SK-N-MC (cell line): Measurements from ENCODE around the gene ACAP2.
A peak's percentile ranks its signal among the peaks of the same experiment; 100 is the strongest.
"Not testable (repeated sequence)": the region's sequence is repeated elsewhere in the genome, so short reads cannot be mapped to it uniquely, and the experiment has no call there.

ENCODE experiments used
- DNase-seq: peaks from one replicate; pipeline ENCODE4 v3.0.0-alpha.2; 2011; ENCODE audit warnings: low read depth, low spot score
- H3K27ac ChIP-seq: fragments of 200-600 bp; sonication (generic); 2 replicates; pipeline ENCODE4 v1.5.1; 2016; ENCODE audit warnings: mixed run types
- H3K36me3 ChIP-seq: fragments of 200-600 bp; sonication (generic); 2 replicates; pipeline ENCODE4 v1.6.1; 2017; ENCODE audit warnings: antibody characterized with exemption, low read length, mixed read lengths; ENCODE audit not compliant: insufficient read depth
- H3K4me3 ChIP-seq: fragments of 200-600 bp; sonication (generic); 2 replicates; pipeline ENCODE4 v1.5.1; 2016
- H3K9ac ChIP-seq: fragments of 200-600 bp; sonication (generic); 2 replicates; pipeline ENCODE4 v1.8.0; 2017; ENCODE audit warnings: mixed run types, mixed read lengths; ENCODE audit not compliant: insufficient read length
- H3K9me3 ChIP-seq: fragments of 200-600 bp; sonication (generic); 2 replicates; pipeline ENCODE4 v1.6.1; 2017; ENCODE audit warnings: low read depth, mild to moderate bottlenecking, antibody characterized with exemption, low read length, moderate library complexity, mixed read lengths
- EZH2 ChIP-seq: fragments of 200-600 bp; sonication (generic); IDR thresholded peaks from one replicate; pipeline ENCODE4 v1.6.1; 2017; ENCODE audit warnings: antibody characterized with exemption
- FOXP2 ChIP-seq: optimal IDR thresholded peaks from 2 replicates; pipeline ENCODE3; 2011; ENCODE audit warnings: mild to moderate bottlenecking, moderate library complexity; ENCODE audit not compliant: insufficient read depth; ENCODE audit errors: extremely low read length, control extremely low read depth
- POLR2AphosphoS5 ChIP-seq: IDR thresholded peaks from 2 replicates; pipeline ENCODE4 v1.6.1; 2012; ENCODE audit warnings: mild to moderate bottlenecking, low read depth, low read length, borderline replicate concordance

The ACAP2 gene

GRCh38 chr3:195403841-195404408 is 38.9 kb downstream of the ACAP2 start:
- Histone ChIP-seq H3K9ac (no peak overlapping the region), H3K4me3 (no peak overlapping the region), H3K27ac (no peak overlapping the region), H3K9me3 (no peaks in the 10 kb centered on the region), H3K36me3 (no peaks in the 10 kb centered on the region)
- TF ChIP-seq FOXP2 (no peak), EZH2 (no peak), POLR2AphosphoS5 (no peak)
- no peak for DNase-seq

- Histone ChIP-seq H3K36me3 (no peaks in the 10 kb centered on the region), H3K27ac (no peak overlapping the region), H3K9me3 (no peaks in the 10 kb centered on the region), H3K4me3 (no peak overlapping the region), H3K9ac (no peak overlapping the region)
- no peak for TF ChIP-seq POLR2AphosphoS5
- TF ChIP-seq EZH2, result no peak
- no peak for TF ChIP-seq FOXP2
- no peak for DNase-seq
These were observed 39.6 kb downstream of the ACAP2 start for GRCh38 chr3:195403244-195403643.

GRCh38 chr3:195401943-195402342 is 40.9 kb downstream of the ACAP2 start:
- no peak for TF ChIP-seq POLR2AphosphoS5
- TF ChIP-seq FOXP2, result no peak
- TF ChIP-seq EZH2, result no peak
- no peak overlapping the region for H3K27ac ChIP-seq
- no peak overlapping the region for H3K9ac ChIP-seq
- no peak for DNase-seq
- H3K4me3 ChIP-seq, result no peak overlapping the region
- no peaks in the 10 kb centered on the region for H3K36me3 ChIP-seq
- H3K9me3 ChIP-seq, result no peaks in the 10 kb centered on the region

- not testable (repeated sequence) for DNase-seq, H3K9ac ChIP-seq, H3K4me3 ChIP-seq, H3K9me3 ChIP-seq, H3K36me3 ChIP-seq, H3K27ac ChIP-seq
These were observed 44.4 kb downstream of the ACAP2 start for GRCh38 chr3:195398460-195398859.

GRCh38 chr3:195397524-195397923 is 45.3 kb downstream of the ACAP2 start:
- Histone ChIP-seq H3K9me3 (no peaks in the 10 kb centered on the region), H3K4me3 (no peak overlapping the region), H3K27ac (peak overlapping the region; percentile 57), H3K36me3 (no peaks in the 10 kb centered on the region), H3K9ac (no peak overlapping the region)
- TF ChIP-seq FOXP2 (no peak), EZH2 (no peak), POLR2AphosphoS5 (no peak)
- DNase-seq, result no peak

- TF ChIP-seq POLR2AphosphoS5 (no peak), EZH2 (no peak), FOXP2 (no peak)
- Histone ChIP-seq H3K36me3 (no peaks in the 10 kb centered on the region), H3K4me3 (no peak overlapping the region), H3K9me3 (no peaks in the 10 kb centered on the region), H3K27ac (no peak overlapping the region), H3K9ac (no peak overlapping the region)
- DNase-seq, result no peak
These were observed 47.5 kb downstream of the ACAP2 start for GRCh38 chr3:195395208-195395816.

GRCh38 chr3:195394700-195395099 is 48.1 kb downstream of the ACAP2 start:
- H3K9me3 ChIP-seq, result no peaks in the 10 kb centered on the region
- H3K4me3 ChIP-seq, result no peak overlapping the region
- no peak overlapping the region for H3K27ac ChIP-seq
- TF ChIP-seq FOXP2 (no peak), EZH2 (no peak), POLR2AphosphoS5 (no peak)
- H3K9ac ChIP-seq, result no peak overlapping the region
- no peak for DNase-seq
- H3K36me3 ChIP-seq, result no peaks in the 10 kb centered on the region

GRCh38 chr3:195394024-195394423 is 48.8 kb downstream of the ACAP2 start:
- no peak for DNase-seq
- Histone ChIP-seq H3K4me3 (no peak overlapping the region), H3K36me3 (no peaks in the 10 kb centered on the region), H3K9me3 (no peaks in the 10 kb centered on the region), H3K9ac (no peak overlapping the region), H3K27ac (no peak overlapping the region)
- TF ChIP-seq EZH2 (no peak), FOXP2 (no peak), POLR2AphosphoS5 (no peak)

GRCh38 chr3:195388380-195388779 is 54.4 kb downstream of the ACAP2 start:
- Histone ChIP-seq H3K27ac (no peak overlapping the region), H3K9ac (no peak overlapping the region), H3K9me3 (no peaks in the 10 kb centered on the region), H3K4me3 (no peak overlapping the region), H3K36me3 (no peaks in the 10 kb centered on the region)
- DNase-seq, result no peak
- TF ChIP-seq EZH2, result no peak
- TF ChIP-seq FOXP2, result no peak
- TF ChIP-seq POLR2AphosphoS5, result no peak
